IMR-90 (cell line): ENCODE results near the gene HCN2. TPM values are rescaled to one million over a fixed set of nuclear protein-coding genes. Genes with fewer than 3 reads are reported as not detected.

Experiments used
- ATAC-seq: fragments of 200-7000 bp; cut with Tn5 transposase; 2 replicates; pipeline ENCODE4 v1.9.1; 2020; ENCODE audit warnings: low read depth, mild to moderate bottlenecking, moderate library complexity
- BruUV-seq: library from RNA; stranded (reverse); fragments of 400-500 nt; replicated peaks from 2 replicates; lab custom pipeline; 2021; lab: Mats Ljungman, UMichigan
- CTCF ChIA-PET: fragments of 300-600 bp; formaldehyde crosslinking; extraction: SDS; loops from one replicate; lab custom pipeline; 2021; ENCODE audit warnings: antibody characterized with exemption; lab: Yijun Ruan, JAX
- POLR2A ChIA-PET: fragments of 300-600 bp; sonication (Branson Sonifier 250); formaldehyde crosslinking; loops from one replicate; lab custom pipeline; 2022; ENCODE audit warnings: antibody characterized with exemption; ENCODE audit not compliant: unreplicated experiment; lab: Charles Lee
- DNase-seq: peaks from one replicate; pipeline ENCODE4 v3.0.0; 2013
- H2AFZ ChIP-seq: replicated peaks from 2 replicates; pipeline ENCODE3; 2013; ENCODE audit warnings: low read length, mild to moderate bottlenecking; ENCODE audit not compliant: poor library complexity
- H2AK5ac ChIP-seq: 2 replicates; pipeline ENCODE4 v1.6.1; 2013; ENCODE audit warnings: low read depth, low read length, inconsistent platforms
- H2AK9ac ChIP-seq: replicated peaks from 2 replicates; pipeline ENCODE3; 2013; ENCODE audit warnings: mild to moderate bottlenecking, low read depth, low read length, moderate library complexity; ENCODE audit not compliant: poor library complexity
- H2BK120ac ChIP-seq: 2 replicates; pipeline ENCODE4 v1.6.1; 2013; ENCODE audit warnings: low read depth, low read length, inconsistent platforms
- H2BK15ac ChIP-seq: 3 replicates; pipeline ENCODE4 v1.6.1; 2013; ENCODE audit warnings: low read depth, low read length, inconsistent platforms
- H2BK20ac ChIP-seq: 2 replicates; pipeline ENCODE4 v1.6.1; 2013; ENCODE audit warnings: low read depth, mild to moderate bottlenecking, inconsistent platforms, low read length, moderate library complexity
- H2BK5ac ChIP-seq: 2 replicates; pipeline ENCODE4 v1.6.1; 2013; ENCODE audit warnings: mild to moderate bottlenecking, low read depth, low read length, inconsistent platforms; ENCODE audit not compliant: poor library complexity, severe bottlenecking
- H3K14ac ChIP-seq: replicated peaks from 2 replicates; pipeline ENCODE4 v1.6.1; 2013; ENCODE audit warnings: low read depth, low read length, inconsistent platforms
- H3K18ac ChIP-seq: 2 replicates; pipeline ENCODE4 v1.6.1; 2013; ENCODE audit warnings: low read depth, low read length, control low read depth
- H3K23ac ChIP-seq: 2 replicates; pipeline ENCODE4 v1.6.1; 2013; ENCODE audit warnings: low read depth, low read length, inconsistent platforms
- H3K27ac ChIP-seq: 2 replicates; pipeline ENCODE4 v1.5.1; 2013; ENCODE audit warnings: mild to moderate bottlenecking, control low read depth, low read length; ENCODE audit not compliant: insufficient read depth
- H3K27me3 ChIP-seq: 2 replicates; pipeline ENCODE4 v1.6.1; 2013; ENCODE audit warnings: low read length; ENCODE audit not compliant: control insufficient read depth, insufficient read depth
- H3K36me3 ChIP-seq: 2 replicates; pipeline ENCODE4 v1.6.1; 2013; ENCODE audit warnings: low read length, mixed read lengths; ENCODE audit not compliant: control insufficient read depth, insufficient read depth
- H3K4ac ChIP-seq: 2 replicates; pipeline ENCODE4 v1.6.1; 2013; ENCODE audit warnings: low read depth, low read length, inconsistent platforms
- H3K4me1 ChIP-seq: 2 replicates; pipeline ENCODE4 v1.6.1; 2013; ENCODE audit warnings: low read length, mixed read lengths; ENCODE audit not compliant: control insufficient read depth, insufficient read depth
- H3K4me2 ChIP-seq: 2 replicates; pipeline ENCODE4 v1.6.1; 2013; ENCODE audit warnings: low read depth, mild to moderate bottlenecking, control low read depth, low read length, moderate library complexity
- H3K4me3 ChIP-seq: 2 replicates; pipeline ENCODE4 v1.5.1; 2013; ENCODE audit warnings: low read depth, mild to moderate bottlenecking, control low read depth, low read length, moderate library complexity; ENCODE audit not compliant: insufficient read depth
- H3K56ac ChIP-seq: 2 replicates; pipeline ENCODE4 v1.6.1; 2013; ENCODE audit warnings: low read length, inconsistent platforms; ENCODE audit not compliant: insufficient read depth; ENCODE audit errors: extremely low read depth
- H3K79me1 ChIP-seq, 2 experiments: 2 replicates each; pipeline ENCODE4 v1.6.1; 2013; ENCODE audit warnings: low read length in 2 of 2, inconsistent platforms in 1 of 2, low read depth in 1 of 2
- H3K9ac ChIP-seq: 2 replicates; pipeline ENCODE4 v1.6.1; 2013; ENCODE audit warnings: low read depth, low read length, control low read depth
- H3K9me1 ChIP-seq: 2 replicates; pipeline ENCODE4 v1.6.1; 2013; ENCODE audit warnings: low read length, inconsistent platforms; ENCODE audit not compliant: insufficient read depth
- H3K9me3 ChIP-seq: 2 replicates; pipeline ENCODE4 v1.6.1; 2013; ENCODE audit warnings: low read length; ENCODE audit not compliant: control insufficient read depth, insufficient read depth
- H4K20me1 ChIP-seq: 2 replicates; pipeline ENCODE4 v1.6.1; 2013; ENCODE audit warnings: low read length, inconsistent platforms; ENCODE audit not compliant: insufficient read depth
- H4K5ac ChIP-seq: 2 replicates; pipeline ENCODE4 v1.6.1; 2013; ENCODE audit warnings: mild to moderate bottlenecking, low read depth, low read length, control low read depth
- H4K8ac ChIP-seq, 2 experiments: 2 replicates each; pipeline ENCODE4 v1.6.1; 2013; ENCODE audit warnings: low read depth in 2 of 2, low read length in 2 of 2, control low read depth in 1 of 2, inconsistent platforms in 1 of 2
- H4K91ac ChIP-seq: 2 replicates; pipeline ENCODE4 v1.6.1; 2013; ENCODE audit warnings: low read depth, low read length, inconsistent platforms; ENCODE audit not compliant: insufficient read depth
- BHLHE40 ChIP-seq: fragments of 150-350 bp; IDR thresholded peaks from 2 replicates; pipeline ENCODE4 v1.6.1; 2016; ENCODE audit warnings: mild to moderate bottlenecking, low read depth, low read length
- CEBPB ChIP-seq: IDR thresholded peaks from 2 replicates; pipeline ENCODE4 v1.6.1; 2012; ENCODE audit warnings: low read depth, low read length, improper control_type of control experiment
- CHD1 ChIP-seq: IDR thresholded peaks from 2 replicates; pipeline ENCODE4 v1.6.1; 2012; ENCODE audit warnings: low read depth, low read length, improper control_type of control experiment
- FOS ChIP-seq: fragments of 150-350 bp; IDR thresholded peaks from 2 replicates; pipeline ENCODE4 v1.6.1; 2016; ENCODE audit warnings: low read depth, low read length
- MAFK ChIP-seq: IDR thresholded peaks from 2 replicates; pipeline ENCODE4 v1.6.1; 2012; ENCODE audit warnings: low read depth, low read length, improper control_type of control experiment
- MAZ ChIP-seq: IDR thresholded peaks from 2 replicates; pipeline ENCODE4 v1.6.1; 2012; ENCODE audit warnings: low read depth, mild to moderate bottlenecking, low read length, improper control_type of control experiment, moderate library complexity, borderline replicate concordance
- MXI1 ChIP-seq: IDR thresholded peaks from 2 replicates; pipeline ENCODE4 v1.6.1; 2012; ENCODE audit warnings: low read depth, mild to moderate bottlenecking, low read length, moderate library complexity, borderline replicate concordance
- NFE2L2 ChIP-seq: fragments of 150-350 bp; IDR thresholded peaks from 2 replicates; pipeline ENCODE4 v1.6.1; 2016; ENCODE audit warnings: low read depth, mild to moderate bottlenecking, low read length
- RCOR1 ChIP-seq: IDR thresholded peaks from 2 replicates; pipeline ENCODE4 v1.6.1; 2012; ENCODE audit warnings: mild to moderate bottlenecking, low read length, improper control_type of control experiment; ENCODE audit not compliant: insufficient replicate concordance
- RFX5 ChIP-seq: IDR thresholded peaks from 2 replicates; pipeline ENCODE4 v1.8.0; 2012; ENCODE audit warnings: low read depth, mild to moderate bottlenecking, low read length, moderate library complexity
- SMC3 ChIP-seq: fragments of 150-350 bp; IDR thresholded peaks from 2 replicates; pipeline ENCODE4 v1.6.1; 2016; ENCODE audit warnings: low read depth, mild to moderate bottlenecking, antibody characterized with exemption, low read length, moderate library complexity
- WGBS, 2 experiments: methylation state at CpG; one replicate each; pipeline versions ENCODE4 v1.1.5 to v1.1.7; 2013; ENCODE audit warnings: missing lambda C conversion rate in 2 of 2; ENCODE audit not compliant: insufficient read length in 1 of 2; ENCODE audit errors: extremely low coverage in 2 of 2; 5-methylcytosine and 5-hydroxymethylcytosine counted together
- dilution Hi-C: fragments of 300-500 bp; cut with HindIII; formaldehyde crosslinking; loops from one replicate; pipeline ENCODE4 v1.14.3; 2018; ENCODE audit warnings: low sequenced_read_pairs; ENCODE audit not compliant: unreplicated experiment
- in situ Hi-C: fragments of 300-500 bp; cut with MboI; formaldehyde crosslinking; loops from 3 replicates; pipeline ENCODE4 v1.14.3; 2019; ENCODE audit warnings: low sequenced_read_pairs, inconsistent platforms, mixed read lengths
- intact Hi-C: fragments of 100-400 bp; cut with micrococcal nuclease; formaldehyde crosslinking; loops from 2 replicates; pipeline ENCODE4 v1.10.0; 2022
- polyA plus RNA-seq, 3 experiments: library from polyadenylated mRNA; depleted of rRNA; stranded (reverse); fragments of >200 nt; gene quantifications; 2 replicates each; pipeline ENCODE4 v1.2.3, GENCODE V29; 2012; ENCODE audit warnings: low replicate concordance in 1 of 3
- total RNA-seq: library from RNA; depleted of rRNA; stranded (reverse); fragments of >200 nt; gene quantifications from 2 replicates; pipeline ENCODE4 v1.2.3, GENCODE V29; 2012
- TF ChIP-seq, protein P1 (sequence below): fragments of 150-350 bp; IDR thresholded peaks from 2 replicates; pipeline ENCODE4 v1.6.1; 2016; ENCODE audit warnings: low read depth, mild to moderate bottlenecking, low read length, moderate library complexity, borderline replicate concordance
- TF ChIP-seq, protein P2 (sequence below): conservative IDR thresholded peaks from 2 replicates; pipeline ENCODE4 v1.5.1; 2012; ENCODE audit warnings: mild to moderate bottlenecking, low read depth, low read length, improper control_type of control experiment
- TF ChIP-seq, protein P3 (sequence below): fragments of 150-350 bp; IDR thresholded peaks from 2 replicates; pipeline ENCODE4 v1.6.1; 2017; ENCODE audit warnings: mild to moderate bottlenecking, antibody characterized with exemption, low read length, low read depth

Gene HCN2
- total and polyA plus RNA-seq, 2 of the 4 experiments (the other 2 are of a cell fraction), result 0.72 to 2.6 TPM

DNA sequence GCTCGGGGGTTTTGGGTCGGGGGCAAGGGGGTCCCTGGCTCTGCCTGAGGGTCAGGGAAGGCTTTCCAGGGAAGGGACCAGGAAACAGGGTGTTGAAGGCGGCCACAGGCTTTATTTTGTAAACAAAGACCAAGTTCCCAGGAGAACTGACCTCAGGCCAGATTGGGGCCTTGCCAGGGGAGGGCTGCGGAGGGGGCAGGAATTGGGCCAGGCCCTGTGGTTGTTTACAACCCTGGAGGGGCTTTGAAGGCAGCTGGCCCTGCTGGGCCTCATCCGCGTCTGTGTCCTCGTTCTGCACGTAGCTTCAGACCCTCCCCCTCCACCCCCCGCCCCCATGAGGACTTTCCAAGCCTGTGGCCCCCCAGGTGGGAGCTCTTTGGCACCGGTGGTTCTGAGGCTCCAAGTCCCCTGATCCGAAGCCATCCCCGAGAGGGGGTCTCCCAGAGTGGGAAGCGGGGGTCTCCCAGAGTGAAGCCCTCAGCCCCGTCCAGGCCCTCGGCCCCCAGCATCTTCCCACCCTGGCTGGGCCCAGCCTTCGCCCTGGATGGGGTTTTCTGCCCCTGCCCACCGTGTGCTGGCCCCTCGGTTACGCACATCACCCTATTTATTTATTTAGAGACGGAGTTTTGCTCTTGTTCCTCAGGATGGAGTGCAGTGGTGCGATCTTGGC, 30.8 kb upstream of the HCN2 start:
- BruUV-seq, result no TSS peak
- peak; percentile 14 for DNase-seq
- POLR2A ChIA-PET, result no interaction called here
- no peaks in the 10 kb centered on the region for H3K9me1 ChIP-seq
- no peak overlapping the region; the same call in 1 of the 2 replicates for H3K4me2 ChIP-seq
- no peak overlapping the region for H3K56ac ChIP-seq
- H3K4ac ChIP-seq, result no peak overlapping the region
- no peak overlapping the region for H4K91ac ChIP-seq
- no peaks in the 10 kb centered on the region for H3K9me3 ChIP-seq
- in situ Hi-C loops, result no loop called here
- no peak overlapping the region for H2BK5ac ChIP-seq
- CTCF ChIA-PET, result no interaction called here
- WGBS, 2 experiments, result 58% methylated on average over 4 of the region's 21 CpGs; no CpG with 5 or more reads in 1 of the 2 experiments
- no peak overlapping the region for H2BK15ac ChIP-seq
- peak overlapping the region; percentile 5 for H2AK9ac ChIP-seq
- H2AK5ac ChIP-seq, result no peak overlapping the region
- no peak overlapping the region for H4K8ac ChIP-seq
- dilution Hi-C loops, result no loop called here
- no peak overlapping the region for H3K4me3 ChIP-seq
- H3K27me3 ChIP-seq, result no peaks in the 10 kb centered on the region
- H2BK20ac ChIP-seq, result no peak overlapping the region
- no peak overlapping the region for H3K23ac ChIP-seq
- no peak overlapping the region for H2BK120ac ChIP-seq
- no peak overlapping the region; the same call in 1 of the 2 replicates for H3K18ac ChIP-seq
- no peaks in the 10 kb centered on the region for H3K79me1 ChIP-seq
- intact Hi-C loops, result no loop called here
- H3K36me3 ChIP-seq, result no peaks in the 10 kb centered on the region
- ATAC-seq, result peak; percentile 51
- H3K14ac ChIP-seq, result no peak overlapping the region
- H4K5ac ChIP-seq, result peak overlapping the region; percentile 42; the same call in 1 of the 2 replicates
- no peak overlapping the region for H2AFZ ChIP-seq
- peaks cover 6% of the 10 kb centered on the region; the same call in 1 of the 2 replicates for H3K4me1 ChIP-seq
- TF ChIP-seq NFE2L2, result no peak
- no peak for TF ChIP-seq CEBPB
- no peak for TF ChIP-seq MAFK
- TF ChIP-seq CHD1, result no peak
- no peak for TF ChIP-seq FOS
- TF ChIP-seq BHLHE40, result no peak
- TF ChIP-seq MXI1, result no peak
- TF ChIP-seq, protein P1, sequence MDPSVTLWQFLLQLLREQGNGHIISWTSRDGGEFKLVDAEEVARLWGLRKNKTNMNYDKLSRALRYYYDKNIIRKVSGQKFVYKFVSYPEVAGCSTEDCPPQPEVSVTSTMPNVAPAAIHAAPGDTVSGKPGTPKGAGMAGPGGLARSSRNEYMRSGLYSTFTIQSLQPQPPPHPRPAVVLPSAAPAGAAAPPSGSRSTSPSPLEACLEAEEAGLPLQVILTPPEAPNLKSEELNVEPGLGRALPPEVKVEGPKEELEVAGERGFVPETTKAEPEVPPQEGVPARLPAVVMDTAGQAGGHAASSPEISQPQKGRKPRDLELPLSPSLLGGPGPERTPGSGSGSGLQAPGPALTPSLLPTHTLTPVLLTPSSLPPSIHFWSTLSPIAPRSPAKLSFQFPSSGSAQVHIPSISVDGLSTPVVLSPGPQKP, result no peak
- TF ChIP-seq, protein P2, sequence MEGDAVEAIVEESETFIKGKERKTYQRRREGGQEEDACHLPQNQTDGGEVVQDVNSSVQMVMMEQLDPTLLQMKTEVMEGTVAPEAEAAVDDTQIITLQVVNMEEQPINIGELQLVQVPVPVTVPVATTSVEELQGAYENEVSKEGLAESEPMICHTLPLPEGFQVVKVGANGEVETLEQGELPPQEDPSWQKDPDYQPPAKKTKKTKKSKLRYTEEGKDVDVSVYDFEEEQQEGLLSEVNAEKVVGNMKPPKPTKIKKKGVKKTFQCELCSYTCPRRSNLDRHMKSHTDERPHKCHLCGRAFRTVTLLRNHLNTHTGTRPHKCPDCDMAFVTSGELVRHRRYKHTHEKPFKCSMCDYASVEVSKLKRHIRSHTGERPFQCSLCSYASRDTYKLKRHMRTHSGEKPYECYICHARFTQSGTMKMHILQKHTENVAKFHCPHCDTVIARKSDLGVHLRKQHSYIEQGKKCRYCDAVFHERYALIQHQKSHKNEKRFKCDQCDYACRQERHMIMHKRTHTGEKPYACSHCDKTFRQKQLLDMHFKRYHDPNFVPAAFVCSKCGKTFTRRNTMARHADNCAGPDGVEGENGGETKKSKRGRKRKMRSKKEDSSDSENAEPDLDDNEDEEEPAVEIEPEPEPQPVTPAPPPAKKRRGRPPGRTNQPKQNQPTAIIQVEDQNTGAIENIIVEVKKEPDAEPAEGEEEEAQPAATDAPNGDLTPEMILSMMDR, result no peak
- no peak; the same call in 1 of the 2 replicates for TF ChIP-seq MAZ
- TF ChIP-seq RCOR1, result no peak
- no peak for TF ChIP-seq SMC3
- TF ChIP-seq RFX5, result no peak
- TF ChIP-seq, protein P3, sequence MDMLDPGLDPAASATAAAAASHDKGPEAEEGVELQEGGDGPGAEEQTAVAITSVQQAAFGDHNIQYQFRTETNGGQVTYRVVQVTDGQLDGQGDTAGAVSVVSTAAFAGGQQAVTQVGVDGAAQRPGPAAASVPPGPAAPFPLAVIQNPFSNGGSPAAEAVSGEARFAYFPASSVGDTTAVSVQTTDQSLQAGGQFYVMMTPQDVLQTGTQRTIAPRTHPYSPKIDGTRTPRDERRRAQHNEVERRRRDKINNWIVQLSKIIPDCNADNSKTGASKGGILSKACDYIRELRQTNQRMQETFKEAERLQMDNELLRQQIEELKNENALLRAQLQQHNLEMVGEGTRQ, result no peak
- no peak overlapping the region for H3K27ac ChIP-seq
- no peaks in the 10 kb centered on the region for H4K20me1 ChIP-seq
- H3K9ac ChIP-seq, result no peak overlapping the region; the same call in 1 of the 2 replicates
